CD4-positive, alpha-beta T cell treated with Interleukin-15 for 4 hours (primary cell): ENCODE data around the gene PHLDB3.
"Not testable (repeated sequence)": the region's sequence is repeated elsewhere in the genome, so short reads cannot be mapped to it uniquely, and the experiment has no call there.

Experiments
- DNase-seq: peaks from one replicate; pipeline ENCODE4 v3.0.0-alpha.2; 2020; ENCODE audit warnings: low spot score

The PHLDB3 gene

DNA sequence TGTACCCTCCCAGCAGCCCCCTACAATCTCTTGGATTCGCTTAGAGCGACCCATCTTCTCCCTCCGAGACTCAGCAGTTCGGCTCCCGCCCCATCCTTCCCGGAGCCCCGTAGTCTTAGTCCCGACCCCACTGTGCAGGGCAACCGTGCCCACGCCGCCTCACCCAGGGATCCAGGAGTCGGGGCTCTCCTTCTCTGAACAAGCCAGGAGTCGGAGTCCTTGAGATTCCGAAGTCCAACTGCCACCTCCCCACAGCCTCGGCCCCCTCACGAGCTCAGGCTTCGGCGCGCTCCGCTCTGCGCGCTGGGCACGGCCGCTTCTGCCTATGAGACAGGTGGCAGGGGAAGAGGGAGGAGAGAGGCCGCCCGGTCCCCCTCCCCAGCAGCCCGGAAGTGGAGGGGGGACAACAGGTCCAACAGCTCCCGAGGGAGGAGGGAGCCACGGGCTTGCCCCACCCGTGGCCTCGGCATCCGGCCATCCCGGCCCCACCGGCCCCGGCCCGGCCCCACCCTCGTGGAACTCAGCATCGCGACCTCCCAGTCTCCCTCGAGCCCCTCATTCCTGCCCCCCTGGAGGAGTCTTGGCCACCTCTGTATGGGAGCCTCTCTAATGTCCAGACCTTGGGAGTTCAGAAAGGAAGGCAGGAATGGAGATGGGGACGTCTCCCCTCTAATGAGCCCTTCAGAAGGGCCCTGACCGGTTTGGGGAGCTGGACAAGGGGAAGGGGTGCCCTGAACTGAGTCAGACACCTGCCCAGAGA lies at the start of gene PHLDB3:
Gene PHLDB3, minus strand, starts transcription at position 321 of the 760 bp plus-strand sequence. CDS start 628 bp downstream, outside the sequence.
- DNase-seq, result peak; percentile 44

- no peak for DNase-seq
Measured at GRCh38 chr19:43553656-43554055, 49.1 kb upstream of the PHLDB3 start.

- DNase-seq, result no peak
Measured at GRCh38 chr19:43552616-43553015, 48.1 kb upstream of the PHLDB3 start.

- DNase-seq, result no peak
Measured at GRCh38 chr19:43552198-43552450, 47.6 kb upstream of the PHLDB3 start.

DNA sequence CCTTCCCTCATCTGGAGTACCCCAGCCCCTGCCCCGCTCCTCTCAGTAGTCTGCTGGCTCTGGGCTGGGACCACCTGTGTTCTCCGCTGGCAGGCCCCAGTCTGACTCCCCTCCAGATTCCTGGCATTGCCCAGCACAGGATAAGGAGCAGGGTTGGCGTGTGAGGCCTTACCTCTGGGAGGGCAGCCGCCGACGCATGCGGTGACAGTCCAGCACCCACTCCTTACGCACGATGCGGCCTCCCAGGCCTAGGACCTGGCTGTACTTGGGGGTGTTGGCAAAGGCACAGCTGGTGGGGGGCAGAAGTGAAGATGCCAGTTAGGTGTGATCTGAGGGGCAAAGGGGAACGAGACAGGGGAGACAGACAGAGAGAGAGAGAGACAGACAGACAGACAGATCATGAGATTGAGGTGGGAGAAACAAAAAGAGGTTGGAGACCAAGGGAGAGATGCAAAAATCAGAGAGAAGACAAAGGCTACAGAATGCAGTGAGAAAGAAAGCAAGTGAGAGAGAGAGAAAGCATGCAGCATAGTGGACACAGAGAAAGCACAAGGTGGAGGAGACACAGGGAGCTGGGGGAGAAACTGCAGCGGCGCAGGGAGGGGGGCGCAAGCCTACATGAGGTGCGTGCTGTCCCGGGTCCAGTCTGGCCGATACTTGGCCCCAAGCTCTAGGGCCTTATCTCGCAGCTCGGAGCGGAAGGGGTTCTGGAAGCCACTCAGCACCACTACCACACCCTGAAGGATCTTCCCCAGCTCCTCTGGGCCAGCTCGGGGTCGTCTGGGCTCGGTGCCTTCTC lies 47.1 kb upstream of the PHLDB3 start:
- no peak for DNase-seq

DNA sequence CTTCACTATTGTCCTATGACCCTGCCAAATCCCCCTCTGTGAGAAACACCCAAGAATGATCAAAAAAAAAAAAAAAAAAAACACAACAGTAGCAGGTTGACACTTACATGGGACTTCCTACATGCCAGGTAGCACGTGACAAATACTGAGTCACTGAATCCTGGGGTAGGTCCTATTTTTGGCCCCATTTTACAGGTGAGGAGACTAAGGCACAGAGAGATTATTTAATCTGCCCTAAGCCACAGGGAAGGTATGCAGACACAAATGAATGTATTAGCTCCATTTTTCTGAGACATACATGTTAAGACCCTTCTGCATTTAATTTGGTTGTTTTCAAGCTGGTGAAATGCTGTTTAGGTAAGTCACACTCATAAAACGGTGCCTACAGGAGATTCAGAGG lies 44.2 kb upstream of the PHLDB3 start:
- DNase-seq, result no peak

GRCh38 chr19:43547926-43548325 lies 43.4 kb upstream of the PHLDB3 start:
- DNase-seq, result not testable (repeated sequence)

GRCh38 chr19:43546581-43546980 lies 42.0 kb upstream of the PHLDB3 start:
- no peak for DNase-seq

DNA sequence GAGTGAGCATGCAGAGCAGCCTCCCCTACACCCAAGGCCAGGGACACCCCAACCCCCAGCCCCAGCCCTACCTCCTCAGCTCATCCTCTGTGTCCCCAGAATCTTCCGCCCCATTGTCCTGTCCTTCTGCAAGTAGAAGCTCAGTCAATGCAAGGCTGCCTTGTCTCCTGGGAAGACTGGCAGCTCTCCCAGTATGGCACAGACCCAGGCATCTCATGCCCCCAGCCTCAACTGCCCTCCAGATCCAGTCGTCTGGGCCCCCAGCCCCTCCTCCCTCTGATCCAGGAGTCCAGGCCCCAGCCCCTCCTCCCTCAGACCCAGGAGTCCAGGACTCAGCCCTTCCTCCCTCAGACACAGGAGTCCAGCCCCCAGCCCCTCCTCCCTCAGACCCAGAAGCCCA lies 41.4 kb upstream of the PHLDB3 start:
- DNase-seq, result no peak

DNA sequence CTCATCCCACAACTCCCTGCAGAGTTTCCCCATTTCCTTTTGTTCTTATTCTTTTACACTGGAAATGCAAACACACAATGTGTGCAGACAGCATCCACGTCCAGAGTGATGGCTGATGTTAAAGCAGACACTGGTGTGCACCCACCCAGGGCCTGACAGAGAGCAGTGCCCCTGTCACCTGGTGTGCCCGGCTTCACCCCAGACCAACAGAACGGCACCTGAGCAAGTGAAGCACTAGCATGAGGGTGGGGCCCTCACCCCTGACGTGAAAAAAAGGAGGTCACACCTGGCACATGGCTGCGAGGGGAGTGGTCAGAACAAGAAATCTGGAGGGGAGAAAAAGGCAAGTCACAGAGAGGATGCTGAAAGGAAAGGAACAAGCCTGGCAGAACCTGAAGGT lies 40.7 kb upstream of the PHLDB3 start:
- DNase-seq, result no peak

- DNase-seq, result no peak
Measured at GRCh38 chr19:43544077-43544476, 39.5 kb upstream of the PHLDB3 start.

DNA sequence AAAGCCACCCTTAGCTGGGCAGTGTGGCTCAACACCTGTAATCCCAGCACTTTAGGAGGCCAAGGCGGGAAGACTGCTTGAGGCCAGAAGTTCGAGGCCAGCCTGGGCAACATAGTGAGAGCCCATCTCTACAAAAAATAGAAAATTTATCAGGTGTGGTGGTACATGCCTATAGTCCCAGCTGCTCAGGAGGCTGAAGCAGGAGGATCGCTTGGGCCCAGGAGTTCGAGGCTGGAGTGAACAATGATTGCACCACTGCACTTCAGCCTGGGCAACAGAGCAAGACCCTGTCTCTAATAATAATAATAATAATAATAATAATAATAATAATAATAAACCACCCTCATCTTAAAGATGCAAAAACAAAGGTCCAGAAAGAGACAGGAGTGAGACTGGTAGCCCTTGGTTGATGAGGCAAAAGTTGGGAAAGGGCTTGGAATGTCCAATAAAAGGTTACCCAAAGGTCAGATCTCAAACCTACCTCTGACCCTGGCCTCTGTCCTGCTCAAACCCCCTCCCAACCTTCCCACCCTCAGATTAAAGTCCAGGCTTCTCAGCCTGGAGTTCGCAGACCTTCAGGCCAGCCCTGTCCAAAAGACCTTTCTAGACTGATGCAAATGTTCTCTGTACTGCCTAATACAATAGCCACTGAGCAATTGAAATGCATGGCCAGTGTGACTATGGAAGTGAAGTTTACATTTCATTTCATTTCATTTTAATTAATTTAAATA lies 37.5 kb upstream of the PHLDB3 start:
- no peak for DNase-seq

DNA sequence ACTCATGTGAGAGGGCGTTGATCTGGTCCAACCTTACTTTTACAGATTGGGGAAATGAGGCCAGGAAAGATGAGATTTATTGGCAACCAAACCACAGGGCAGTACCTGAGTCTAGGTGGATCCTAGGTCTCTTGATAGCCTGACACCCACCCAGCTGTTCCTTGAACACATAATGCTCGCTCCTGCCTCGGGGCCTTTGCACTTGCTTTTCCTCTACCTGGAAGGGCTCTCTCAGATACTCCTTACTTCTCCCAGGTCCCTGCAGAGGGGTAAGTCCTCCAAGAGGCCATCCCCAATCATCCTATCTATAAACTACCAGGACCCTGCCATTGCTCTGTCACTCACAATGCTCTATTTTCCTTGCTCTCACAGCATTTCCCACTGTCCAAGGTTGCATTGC lies 35.8 kb upstream of the PHLDB3 start:
- DNase-seq, result no peak

DNA sequence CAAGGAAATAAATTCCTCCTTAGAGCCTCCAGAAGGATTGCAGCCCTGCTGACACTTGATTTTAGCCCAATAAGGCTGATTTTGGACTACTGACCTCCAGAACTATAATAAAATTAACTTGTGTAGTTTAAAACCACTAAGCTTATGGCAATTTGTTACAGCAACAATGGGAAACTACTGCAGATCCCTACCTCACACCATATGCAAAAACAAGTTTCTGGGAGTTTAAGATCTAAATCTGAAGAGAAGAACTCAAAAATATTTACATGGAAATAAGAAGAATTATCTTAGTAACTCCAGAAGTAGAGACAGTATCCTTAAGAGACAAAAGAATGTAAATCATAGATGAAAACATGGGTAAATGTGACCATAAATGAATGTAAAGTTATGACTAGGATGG lies 34.4 kb upstream of the PHLDB3 start:
- no peak for DNase-seq

GRCh38 chr19:43534816-43535761 lies 30.5 kb upstream of the PHLDB3 start:
- DNase-seq, result peak; percentile 24

DNA sequence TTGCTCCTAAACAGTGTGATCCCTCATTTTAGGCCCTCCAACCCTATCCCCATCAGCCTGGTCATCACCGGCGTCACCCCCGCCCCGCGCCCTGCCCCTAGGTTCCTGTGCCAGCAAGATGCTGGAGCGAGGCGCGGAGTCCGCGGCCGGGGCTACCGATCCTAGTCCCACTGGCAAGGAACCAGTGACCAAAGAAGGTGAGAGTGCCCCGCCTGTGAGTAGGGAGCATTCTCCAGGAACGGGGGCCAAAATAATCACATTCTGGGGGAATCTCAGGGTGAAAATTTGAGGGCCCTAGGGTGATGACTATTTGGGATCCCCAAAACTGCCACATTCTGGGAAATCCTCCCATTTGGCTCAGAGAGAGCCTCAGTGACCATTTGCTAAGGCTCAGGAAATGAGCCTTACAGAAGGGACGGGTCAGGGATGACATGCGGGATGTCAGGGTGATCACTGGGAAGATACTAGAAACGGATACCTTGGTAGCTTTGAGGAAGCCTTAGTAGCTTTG lies 29.8 kb upstream of the PHLDB3 start:
- DNase-seq, result no peak

GRCh38 chr19:43533546-43534304 lies 29.2 kb upstream of the PHLDB3 start:
- DNase-seq, result peak; percentile 94

GRCh38 chr19:43532962-43533545 lies 28.5 kb upstream of the PHLDB3 start, which contains the start of gene ZNF575:
ZNF575 (plus strand) TSS chr19:43533188; CDS start chr19:43534423, 1,235 bp downstream.
- DNase-seq, result peak; percentile 84

- DNase-seq, result no peak
Measured at GRCh38 chr19:43532571-43532961, 28.0 kb upstream of the PHLDB3 start.

- DNase-seq, result no peak
Measured at GRCh38 chr19:43527860-43528622, 23.5 kb upstream of the PHLDB3 start.
